T-helper 1 cell treated with Interleukin-12 subunit alpha and Interleukin-12 subunit beta and Interleukin-4 antibody, amounts not matched to agents 30 μg/mL and 1 μg/mL, for 36 hours (primary cell): ENCODE measurements around the gene DERA.
"Not testable (repeated sequence)": the region's sequence is repeated elsewhere in the genome, so short reads cannot be mapped to it uniquely, and the experiment has no call there.

Experiments
- H3K27ac Mint-ChIP-seq: one replicate; pipeline ENCODE4 v1.8.0; 2021; ENCODE audit warnings: mild to moderate bottlenecking, mixed read lengths
- H3K27me3 Mint-ChIP-seq: one replicate; pipeline ENCODE4 v1.8.0; 2021; ENCODE audit warnings: low read depth, mixed read lengths
- H3K36me3 Mint-ChIP-seq: one replicate; pipeline ENCODE4 v1.8.0; 2021; ENCODE audit warnings: low read depth, mixed read lengths
- H3K4me1 Mint-ChIP-seq: one replicate; pipeline ENCODE4 v1.8.0; 2021; ENCODE audit warnings: low read depth, mixed read lengths
- H3K4me3 Mint-ChIP-seq: one replicate; pipeline ENCODE4 v1.8.0; 2021; ENCODE audit warnings: mild to moderate bottlenecking, moderate library complexity, mixed read lengths
- H3K9me3 Mint-ChIP-seq: one replicate; pipeline ENCODE4 v1.8.0; 2021; ENCODE audit warnings: mixed read lengths

DERA gene

DNA sequence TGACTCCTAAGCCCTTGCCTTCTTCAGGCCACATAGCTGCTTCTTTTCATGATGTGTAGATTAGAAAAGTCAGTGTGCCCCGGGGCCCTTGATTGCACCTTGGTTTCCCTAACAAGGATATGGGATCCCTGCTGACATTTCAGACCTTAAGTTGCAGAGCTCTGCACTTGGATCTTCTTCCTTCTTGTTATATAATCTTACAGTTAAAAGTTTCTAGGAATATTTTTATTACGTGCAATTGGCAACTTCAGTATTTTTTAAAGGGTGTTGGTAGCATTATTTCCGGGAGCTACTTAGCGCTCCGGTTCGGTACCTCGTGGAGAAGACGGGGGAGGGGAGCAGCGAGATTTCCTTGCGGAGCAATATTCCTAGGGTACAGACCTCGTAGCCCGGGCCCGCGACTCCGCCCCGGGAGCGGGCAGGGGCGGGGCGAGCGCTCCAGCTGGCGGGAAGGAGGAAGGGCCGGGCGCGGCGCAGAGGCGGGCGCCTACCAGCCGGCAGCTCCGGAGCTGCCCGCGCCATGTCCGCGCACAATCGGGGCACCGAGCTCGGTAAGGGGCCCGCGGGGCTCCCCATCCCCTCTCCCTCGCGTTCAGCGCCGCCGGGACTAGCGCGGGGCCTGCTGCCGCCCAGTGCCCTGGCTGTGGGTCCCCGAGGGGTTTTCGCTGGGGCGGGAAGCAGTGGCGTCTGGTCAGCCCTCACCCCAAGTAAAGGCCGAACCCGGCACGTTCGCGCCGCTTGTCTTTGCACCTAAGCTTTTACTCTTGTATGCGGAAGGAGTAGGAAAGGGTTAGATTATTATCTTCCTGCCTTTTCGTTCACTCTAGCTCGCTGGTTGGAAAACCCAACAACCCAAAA, at the start of gene DERA:
TSS of gene DERA (plus strand) at position 469 of the 858 bp plus-strand sequence. CDS start at position 521, 52 bp downstream.
- Mint-ChIP-seq H3K36me3 (no peaks in the 10 kb centered on the region), H3K27me3 (no peaks in the 10 kb centered on the region), H3K4me1 (peaks cover 18% of the 10 kb centered on the region), H3K4me3 (peak within 1 kb of the TSS; percentile 85), H3K27ac (peak within 1 kb of the TSS; percentile 82), H3K9me3 (no peaks in the 10 kb centered on the region)

DNA sequence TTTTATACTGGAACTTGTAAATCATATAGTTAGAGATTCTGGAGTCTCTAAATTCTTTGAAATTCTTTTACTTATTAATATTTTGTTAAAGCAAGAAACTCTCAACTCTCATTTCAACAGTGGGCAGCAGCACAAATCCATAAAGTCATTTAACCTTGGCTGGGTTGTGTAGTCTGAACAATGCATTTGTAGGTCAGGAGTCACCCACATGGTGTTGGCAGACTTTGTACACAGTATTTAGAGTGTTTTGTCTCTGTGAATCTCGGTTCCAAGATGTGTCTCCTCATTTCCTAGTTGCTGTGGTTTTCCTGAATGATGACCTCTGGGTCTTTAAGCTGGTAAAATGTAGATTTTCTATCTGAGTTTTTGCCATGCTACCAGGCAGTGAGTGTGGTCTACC, 49.7 kb upstream of the DERA start:
- Mint-ChIP-seq H3K27me3 (peaks cover 41% of the 10 kb centered on the region), H3K4me1 (peaks cover 6% of the 10 kb centered on the region), H3K36me3 (no peaks in the 10 kb centered on the region), H3K9me3 (no peaks in the 10 kb centered on the region), H3K27ac (no peak overlapping the region), H3K4me3 (no peak overlapping the region)

DNA sequence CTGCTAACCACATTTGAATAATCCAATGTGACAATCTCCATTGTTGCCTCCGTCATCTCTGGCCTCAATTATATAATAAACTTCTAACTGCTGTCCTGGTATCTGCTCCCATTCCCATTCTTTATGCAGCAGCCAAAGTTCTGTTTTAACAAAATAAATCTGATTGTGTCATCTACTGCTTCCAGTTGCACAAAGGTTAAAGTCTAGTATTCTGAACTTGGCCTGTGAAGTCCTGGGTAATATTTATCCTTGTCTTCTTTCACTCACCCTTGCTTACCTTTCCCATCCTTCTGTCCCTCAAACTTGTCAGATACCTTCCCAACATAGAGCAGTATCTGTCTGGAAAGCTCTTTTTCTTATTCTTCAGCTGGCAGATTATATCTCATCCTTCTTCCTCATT, 48.3 kb upstream of the DERA start:
- Mint-ChIP-seq H3K9me3 (no peaks in the 10 kb centered on the region), H3K4me1 (peaks cover 6% of the 10 kb centered on the region), H3K4me3 (no peak overlapping the region), H3K27me3 (peaks cover 41% of the 10 kb centered on the region), H3K27ac (no peak overlapping the region), H3K36me3 (no peaks in the 10 kb centered on the region)

DNA sequence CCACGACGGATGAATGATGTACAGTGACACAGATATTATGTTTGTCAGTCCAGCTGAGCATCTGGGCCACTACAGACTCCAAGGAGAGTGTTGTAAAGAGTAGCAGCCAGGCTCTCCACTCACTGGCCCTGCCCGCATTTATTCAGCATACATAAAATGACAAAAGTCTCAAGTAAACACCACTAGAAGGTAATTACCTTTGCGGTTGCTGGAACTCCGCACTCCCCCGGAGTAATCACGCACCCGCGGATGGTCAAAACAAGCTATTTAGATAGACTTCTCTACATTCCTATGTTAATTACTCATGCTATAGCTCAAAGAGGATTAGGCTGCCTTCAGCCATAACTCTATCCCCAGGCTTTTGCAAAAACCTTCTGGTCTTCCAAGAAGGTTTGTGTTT, 47.8 kb upstream of the DERA start:
- no peaks in the 10 kb centered on the region for H3K36me3 Mint-ChIP-seq
- H3K4me1 Mint-ChIP-seq, result peaks cover 6% of the 10 kb centered on the region
- H3K27me3 Mint-ChIP-seq, result peaks cover 38% of the 10 kb centered on the region
- no peak overlapping the region for H3K4me3 Mint-ChIP-seq
- H3K27ac Mint-ChIP-seq, result no peak overlapping the region
- no peaks in the 10 kb centered on the region for H3K9me3 Mint-ChIP-seq

DNA sequence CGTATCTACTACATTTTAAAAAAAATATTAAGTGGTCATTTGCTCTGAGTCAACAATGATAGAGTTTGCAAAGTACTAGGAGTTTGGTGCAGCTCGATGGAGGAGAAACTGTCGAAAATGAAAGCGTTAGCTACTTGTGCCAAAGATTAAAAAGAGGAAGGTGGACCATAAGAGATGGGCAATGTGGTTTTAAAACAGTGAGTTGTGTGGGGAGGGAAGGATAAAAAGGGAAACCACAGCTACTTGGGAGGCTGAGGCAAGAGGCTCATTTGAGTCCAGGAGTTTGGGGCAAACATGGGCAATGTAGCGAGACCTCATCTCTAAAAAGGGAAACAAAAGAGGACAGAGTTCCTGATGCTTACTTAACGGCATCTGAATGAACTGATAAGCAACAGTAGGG, 47.1 kb upstream of the DERA start:
- Mint-ChIP-seq H3K4me1 (peaks cover 6% of the 10 kb centered on the region), H3K27ac (no peak overlapping the region), H3K4me3 (peak overlapping the region; percentile 25)

DNA sequence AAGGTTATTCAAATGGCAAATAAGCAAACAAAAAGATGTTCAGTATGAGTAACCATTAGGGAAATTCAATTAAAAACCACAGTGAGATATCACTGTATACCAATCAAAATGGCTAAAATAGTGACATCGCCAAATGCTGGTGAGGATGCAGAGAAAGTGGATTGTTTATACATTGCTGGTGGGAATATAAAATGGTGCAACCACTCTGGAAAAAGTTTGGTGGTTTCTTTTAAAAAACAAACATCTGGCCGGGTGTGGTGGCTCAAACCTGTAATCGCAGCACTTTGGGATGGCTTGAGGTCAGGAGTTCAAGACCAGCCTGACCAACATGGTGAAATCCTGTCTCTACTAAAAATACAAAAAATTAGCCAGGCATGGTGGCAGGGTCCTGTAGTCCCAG, 42.9 kb upstream of the DERA start:
- H3K4me3 Mint-ChIP-seq, result no peak overlapping the region
- H3K27me3 Mint-ChIP-seq, result peaks cover 26% of the 10 kb centered on the region
- H3K4me1 Mint-ChIP-seq, result peaks cover 6% of the 10 kb centered on the region
- no peak overlapping the region for H3K27ac Mint-ChIP-seq
- no peaks in the 10 kb centered on the region for H3K36me3 Mint-ChIP-seq
- H3K9me3 Mint-ChIP-seq, result no peaks in the 10 kb centered on the region

More for the DNA sequence above, 47.1 kb upstream of the DERA start:
- no peaks in the 10 kb centered on the region for H3K9me3 Mint-ChIP-seq
- H3K36me3 Mint-ChIP-seq, result no peaks in the 10 kb centered on the region
- H3K27me3 Mint-ChIP-seq, result peaks cover 32% of the 10 kb centered on the region

DNA sequence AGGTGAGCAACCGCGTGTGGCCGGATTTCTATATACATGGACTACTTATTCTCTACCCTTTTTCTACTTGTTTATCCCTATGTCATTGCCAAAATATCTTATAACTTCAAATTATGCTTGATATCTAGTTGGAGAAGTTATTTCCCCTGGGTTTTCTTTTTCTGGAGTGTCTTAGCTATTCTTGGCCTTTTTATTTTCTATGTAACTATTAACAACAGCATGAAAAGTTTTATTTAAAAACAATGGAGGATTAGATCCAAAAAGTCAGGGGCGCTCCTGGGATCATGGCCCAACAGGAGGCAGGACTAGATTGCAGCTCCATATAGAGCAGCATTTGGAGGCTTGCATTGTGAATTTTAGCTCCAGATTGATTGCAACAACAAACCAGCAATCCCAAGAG, 37.6 kb upstream of the DERA start:
- Mint-ChIP-seq H3K36me3 (no peaks in the 10 kb centered on the region), H3K27ac (no peak overlapping the region), H3K4me3 (no peak overlapping the region), H3K9me3 (no peaks in the 10 kb centered on the region), H3K4me1 (peaks cover 6% of the 10 kb centered on the region), H3K27me3 (peaks cover 25% of the 10 kb centered on the region)

DNA sequence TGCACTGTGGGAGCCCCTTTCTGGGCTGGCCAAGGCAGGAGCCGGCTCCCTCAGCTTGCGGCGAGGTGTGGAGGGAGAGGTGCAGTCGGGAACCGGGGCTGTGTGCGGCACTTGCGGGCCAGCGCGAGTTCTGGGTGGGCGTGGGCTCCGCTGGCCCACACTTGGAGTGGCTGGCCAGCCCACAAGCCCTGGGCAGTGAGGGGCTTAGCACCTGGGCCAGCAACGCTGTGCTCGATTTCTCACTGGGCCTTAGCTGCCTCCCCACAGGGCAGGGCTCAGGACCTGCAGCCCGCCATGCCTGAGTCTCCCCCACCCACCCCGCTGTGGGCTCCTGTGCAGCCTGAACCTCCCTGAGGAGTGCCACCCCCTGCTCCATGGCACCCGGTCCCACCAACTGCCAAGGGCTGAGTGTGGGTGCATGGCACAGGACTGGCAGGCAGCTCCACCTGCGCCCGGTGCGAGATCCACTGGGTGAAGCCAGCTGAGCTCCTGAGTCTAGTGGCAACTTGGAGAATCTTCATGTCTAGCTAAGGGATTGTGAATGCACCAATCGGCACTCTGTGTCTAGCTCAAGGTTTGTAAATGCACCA, 36.5 kb upstream of the DERA start:
- H3K9me3 Mint-ChIP-seq, H3K27ac Mint-ChIP-seq, H3K4me3 Mint-ChIP-seq, H3K36me3 Mint-ChIP-seq, H3K4me1 Mint-ChIP-seq: not testable (repeated sequence)
- peaks cover 25% of the 10 kb centered on the region for H3K27me3 Mint-ChIP-seq

DNA sequence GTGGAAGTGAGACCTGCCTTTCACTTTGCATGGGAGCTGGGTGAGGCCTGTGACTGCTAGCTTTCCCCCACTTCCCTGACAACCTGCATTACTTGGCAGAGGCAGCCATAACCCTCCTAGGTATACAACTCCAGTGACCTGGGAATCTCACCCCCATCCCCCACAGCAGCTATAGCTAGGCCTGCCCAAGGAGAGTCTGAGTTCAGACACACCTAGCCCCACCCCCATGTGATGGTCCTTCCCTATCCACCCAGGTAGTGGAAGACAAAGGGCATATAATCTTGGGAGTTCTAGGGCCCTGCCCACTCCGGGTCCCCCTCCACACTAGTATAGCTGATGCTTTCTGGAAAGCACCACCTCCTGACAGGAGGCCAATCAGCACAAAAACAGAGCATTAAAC, 35.3 kb upstream of the DERA start:
- H3K36me3 Mint-ChIP-seq, result no peaks in the 10 kb centered on the region
- peaks cover 9% of the 10 kb centered on the region for H3K4me1 Mint-ChIP-seq
- peaks cover 16% of the 10 kb centered on the region for H3K27me3 Mint-ChIP-seq
- no peaks in the 10 kb centered on the region for H3K9me3 Mint-ChIP-seq
- no peak overlapping the region for H3K27ac Mint-ChIP-seq
- no peak overlapping the region for H3K4me3 Mint-ChIP-seq

DNA sequence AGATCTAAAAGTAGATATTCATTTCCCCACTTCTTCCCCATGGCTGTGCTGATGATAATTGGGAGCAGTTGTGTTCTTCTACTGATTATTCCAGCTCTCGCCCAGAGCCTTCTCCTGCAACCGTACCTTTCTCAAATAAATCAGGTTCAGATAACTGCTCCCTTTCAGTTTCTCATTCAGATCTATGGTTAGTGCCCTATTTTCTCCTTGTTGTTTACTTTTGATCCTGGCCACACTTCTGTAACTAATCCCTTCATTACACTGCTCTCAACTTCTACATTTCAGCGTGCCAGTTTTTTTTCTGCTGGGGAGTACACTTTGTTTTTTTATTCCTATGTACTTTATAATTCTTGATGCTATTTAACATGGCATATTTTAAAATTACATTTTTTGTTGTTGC, 31.7 kb upstream of the DERA start:
- no peaks in the 10 kb centered on the region for H3K9me3 Mint-ChIP-seq
- no peak overlapping the region for H3K27ac Mint-ChIP-seq
- H3K4me1 Mint-ChIP-seq, result peaks cover 29% of the 10 kb centered on the region
- H3K4me3 Mint-ChIP-seq, result no peak overlapping the region
- peaks cover 4% of the 10 kb centered on the region for H3K36me3 Mint-ChIP-seq
- H3K27me3 Mint-ChIP-seq, result peaks cover 11% of the 10 kb centered on the region

DNA sequence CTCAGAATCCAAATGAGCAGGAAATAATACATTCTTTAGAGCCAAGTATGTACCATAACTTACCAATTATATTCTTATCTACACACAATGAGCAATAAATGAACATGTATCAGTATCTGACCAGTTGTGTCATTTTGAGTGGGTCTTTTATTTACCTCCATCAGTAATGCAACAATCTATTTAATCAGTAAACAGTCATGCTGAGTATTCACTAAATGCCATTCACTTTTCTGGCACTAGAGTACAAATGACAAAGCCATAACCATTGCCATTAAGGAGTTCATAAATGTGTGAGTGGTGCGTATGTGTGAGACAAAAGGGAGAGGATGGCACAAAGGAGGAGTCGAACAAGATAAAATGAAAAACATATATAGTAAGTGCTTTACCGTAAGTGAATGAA, 30.4 kb upstream of the DERA start:
- H3K9me3 Mint-ChIP-seq, result no peaks in the 10 kb centered on the region
- H3K27ac Mint-ChIP-seq, result peak overlapping the region; percentile 26
- H3K4me1 Mint-ChIP-seq, result peaks cover 32% of the 10 kb centered on the region
- peaks cover 11% of the 10 kb centered on the region for H3K27me3 Mint-ChIP-seq
- H3K4me3 Mint-ChIP-seq, result peak overlapping the region; percentile 56
- peaks cover 10% of the 10 kb centered on the region for H3K36me3 Mint-ChIP-seq

DNA sequence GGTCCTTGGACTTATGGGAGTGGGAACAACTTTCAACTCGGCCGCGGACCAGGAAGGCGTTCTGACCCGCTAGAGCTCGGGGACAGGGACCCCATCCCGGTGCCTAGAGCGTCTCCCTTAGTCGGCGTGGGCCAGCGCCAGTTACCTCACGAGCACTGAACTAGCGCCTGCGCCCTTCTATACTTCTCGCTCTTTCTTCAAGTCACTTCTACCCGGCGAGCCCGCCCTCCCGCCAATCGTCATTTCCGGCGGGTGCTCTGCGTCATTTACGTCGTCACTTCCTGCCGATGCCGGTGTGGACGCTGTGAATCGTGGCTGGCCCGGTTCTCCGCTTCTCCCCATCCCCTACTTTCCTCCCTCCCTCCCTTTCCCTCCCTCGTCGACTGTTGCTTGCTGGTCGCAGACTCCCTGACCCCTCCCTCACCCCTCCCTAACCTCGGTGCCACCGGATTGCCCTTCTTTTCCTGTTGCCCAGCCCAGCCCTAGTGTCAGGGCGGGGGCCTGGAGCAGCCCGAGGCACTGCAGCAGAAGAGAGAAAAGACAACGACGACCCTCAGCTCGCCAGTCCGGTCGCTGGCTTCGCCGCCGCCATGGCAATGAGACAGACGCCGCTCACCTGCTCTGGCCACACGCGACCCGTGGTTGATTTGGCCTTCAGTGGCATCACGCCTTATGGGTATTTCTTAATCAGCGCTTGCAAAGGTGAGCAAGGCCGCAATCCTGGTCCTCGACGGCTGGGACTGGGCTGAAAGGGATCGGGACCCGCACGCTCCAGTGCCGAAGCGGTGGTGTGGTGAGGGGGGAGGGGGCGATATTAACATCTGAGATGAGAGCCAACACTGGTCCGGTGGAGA, 28.8 kb upstream of the DERA start, which contains the start of gene STRAP:
TSS of gene STRAP (plus strand) at position 270 of the 854 bp plus-strand sequence. CDS start at position 591, 321 bp downstream.
- Mint-ChIP-seq H3K27ac (peak within 1 kb of the TSS; percentile 99), H3K4me1 (peaks cover 40% of the 10 kb centered on the region), H3K9me3 (no peaks in the 10 kb centered on the region), H3K27me3 (no peaks in the 10 kb centered on the region), H3K36me3 (peaks cover 20% of the 10 kb centered on the region), H3K4me3 (peak within 1 kb of the TSS; percentile 96)

DNA sequence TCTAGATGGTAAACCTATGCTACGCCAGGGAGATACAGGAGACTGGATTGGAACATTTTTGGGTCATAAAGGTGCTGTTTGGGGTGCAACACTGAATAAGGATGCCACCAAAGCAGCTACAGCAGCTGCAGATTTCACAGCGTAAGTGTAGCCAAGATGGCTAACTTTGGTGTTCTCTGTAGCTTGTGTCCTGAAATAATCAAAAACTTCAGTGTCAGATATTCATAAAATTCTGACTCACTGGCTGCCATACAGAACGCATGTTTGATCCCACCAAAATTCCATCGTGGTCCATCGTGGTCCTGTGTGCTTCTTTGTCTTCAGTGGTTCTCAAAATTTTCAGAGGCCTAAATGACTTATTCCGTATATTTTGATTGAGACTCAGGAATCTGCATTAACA, 27.6 kb upstream of the DERA start:
- H3K27me3 Mint-ChIP-seq, result no peaks in the 10 kb centered on the region
- peaks cover 20% of the 10 kb centered on the region for H3K36me3 Mint-ChIP-seq
- H3K9me3 Mint-ChIP-seq, result no peaks in the 10 kb centered on the region
- peak overlapping the region; percentile 96 for H3K4me3 Mint-ChIP-seq
- H3K27ac Mint-ChIP-seq, result peak overlapping the region; percentile 99
- peaks cover 45% of the 10 kb centered on the region for H3K4me1 Mint-ChIP-seq

DNA sequence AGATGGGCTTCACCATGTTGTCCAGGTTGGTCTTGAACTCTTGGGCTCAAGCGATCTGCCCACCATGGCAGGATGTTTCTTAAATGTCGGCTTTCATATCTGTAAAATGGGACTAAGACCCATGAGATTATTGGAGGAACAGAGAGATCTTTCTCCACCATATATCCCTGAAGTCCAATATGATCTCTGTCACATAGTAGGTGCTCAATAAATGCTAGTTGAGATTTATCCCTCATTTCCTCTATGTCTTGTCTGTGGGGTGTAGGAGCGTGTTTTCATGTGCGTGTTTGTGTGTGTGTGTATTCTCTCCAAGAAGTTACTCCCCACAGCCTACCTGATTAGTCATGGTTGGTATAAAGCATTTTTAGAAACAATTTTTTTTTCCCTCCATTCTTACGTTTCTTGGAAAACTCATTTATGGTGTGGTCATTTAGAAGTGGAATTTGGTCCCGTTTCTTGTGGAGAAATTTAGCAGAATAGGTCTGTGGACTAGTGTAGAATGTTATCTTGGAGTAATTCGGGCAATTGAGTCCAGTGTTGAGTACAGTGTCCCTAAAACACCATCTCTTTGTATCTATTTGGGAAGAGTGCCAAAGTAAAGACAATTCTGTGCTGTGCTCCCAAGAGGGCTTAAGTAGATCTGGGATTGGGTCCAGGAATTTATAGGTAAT, 24.6 kb upstream of the DERA start:
- Mint-ChIP-seq H3K4me3 (no peak overlapping the region), H3K27me3 (no peaks in the 10 kb centered on the region), H3K27ac (no peak overlapping the region), H3K36me3 (peaks cover 32% of the 10 kb centered on the region), H3K4me1 (peaks cover 47% of the 10 kb centered on the region), H3K9me3 (no peaks in the 10 kb centered on the region)
